ENCODE results near the gene FAM186B.
"Not testable (repeated sequence)": the region's sequence is repeated elsewhere in the genome, so short reads cannot be mapped to it uniquely, and the experiment has no call there.

Gene FAM186B

GRCh38 chr12:49605539-49605938, at the start of gene FAM186B:
Gene FAM186B (minus strand): TSS chr12:49605639. CDS start chr12:49605477, 162 bp downstream.
- not testable (repeated sequence) for DNase-seq (ENCODE audit: low spot score)

DNA sequence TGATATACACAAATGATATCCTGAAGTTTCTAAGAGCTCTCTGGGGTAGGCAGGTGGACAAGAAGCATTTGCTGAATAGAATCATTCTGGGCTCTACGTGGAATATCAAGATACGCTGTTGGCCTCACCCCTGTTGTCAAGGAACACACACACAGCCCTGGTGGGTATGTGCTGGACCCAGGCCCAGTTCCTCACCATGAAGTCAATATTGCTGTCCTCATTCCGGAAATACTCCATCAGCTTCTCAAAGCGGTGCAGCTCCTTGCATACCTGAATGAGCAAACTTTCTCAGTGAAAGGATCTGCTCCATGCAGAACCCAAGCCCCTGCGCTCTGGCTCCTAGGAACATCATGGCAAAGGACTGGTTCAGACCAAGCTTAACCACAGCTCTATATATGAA, 49.3 kb upstream of the FAM186B start:
- no peak for DNase-seq (ENCODE audit: low spot score)

DNA sequence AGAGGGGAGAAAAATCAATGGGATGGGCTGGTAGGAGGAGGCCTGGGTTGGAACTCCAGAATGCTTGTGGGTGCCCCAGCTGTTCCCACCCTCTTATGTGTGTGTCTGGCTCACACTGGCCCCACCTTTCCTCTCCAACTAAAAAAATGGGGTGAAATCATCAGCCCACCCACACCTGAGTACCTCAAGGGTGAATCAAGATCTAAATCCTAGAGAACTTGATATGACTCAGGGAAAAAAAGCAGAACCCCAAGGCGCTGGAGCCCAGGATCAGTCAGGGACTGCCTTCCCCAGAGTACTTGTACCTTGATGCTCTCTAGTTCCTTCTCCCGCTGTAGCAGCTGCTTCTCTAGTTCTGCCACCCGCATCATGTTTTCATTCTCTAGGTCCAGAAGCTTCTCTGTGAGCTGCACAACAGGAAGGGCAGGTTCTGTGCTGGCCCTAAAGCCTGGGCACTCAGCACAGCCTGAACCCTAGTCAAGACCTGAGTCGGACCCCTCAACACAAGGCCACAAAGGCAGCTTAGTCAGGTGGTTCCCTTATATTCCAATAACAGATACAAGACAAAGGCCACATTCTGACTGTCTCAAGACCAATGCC, 47.6 kb upstream of the FAM186B start:
- no peak for DNase-seq (ENCODE audit: low spot score)

GRCh38 chr12:49651855-49652254, 46.4 kb upstream of the FAM186B start:
- no peak for DNase-seq (ENCODE audit: low spot score)

GRCh38 chr12:49649892-49650291, 44.5 kb upstream of the FAM186B start:
- DNase-seq (ENCODE audit: low spot score), result no peak

- no peak for DNase-seq (ENCODE audit: low spot score)
Observed at GRCh38 chr12:49649445-49649844, 44.0 kb upstream of the FAM186B start.

DNA sequence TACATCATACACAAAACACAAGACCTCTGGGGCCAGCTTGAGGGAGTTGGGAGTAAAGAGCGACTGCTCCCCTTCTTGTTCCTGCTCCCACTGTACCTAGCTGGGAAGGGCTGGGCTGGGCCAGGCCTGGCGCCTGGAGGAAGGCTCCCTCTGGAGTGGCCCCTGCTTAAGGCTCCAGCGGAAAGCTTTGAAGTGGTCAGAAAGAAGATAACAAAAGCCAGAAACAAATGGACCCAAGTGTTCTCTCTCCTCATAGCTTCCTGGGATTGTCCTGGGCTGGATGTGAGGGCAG, 43.2 kb upstream of the FAM186B start:
- DNase-seq (ENCODE audit: low spot score), result no peak

GRCh38 chr12:49647827-49648711, 42.6 kb upstream of the FAM186B start:
- no peak for DNase-seq (ENCODE audit: low spot score)

DNA sequence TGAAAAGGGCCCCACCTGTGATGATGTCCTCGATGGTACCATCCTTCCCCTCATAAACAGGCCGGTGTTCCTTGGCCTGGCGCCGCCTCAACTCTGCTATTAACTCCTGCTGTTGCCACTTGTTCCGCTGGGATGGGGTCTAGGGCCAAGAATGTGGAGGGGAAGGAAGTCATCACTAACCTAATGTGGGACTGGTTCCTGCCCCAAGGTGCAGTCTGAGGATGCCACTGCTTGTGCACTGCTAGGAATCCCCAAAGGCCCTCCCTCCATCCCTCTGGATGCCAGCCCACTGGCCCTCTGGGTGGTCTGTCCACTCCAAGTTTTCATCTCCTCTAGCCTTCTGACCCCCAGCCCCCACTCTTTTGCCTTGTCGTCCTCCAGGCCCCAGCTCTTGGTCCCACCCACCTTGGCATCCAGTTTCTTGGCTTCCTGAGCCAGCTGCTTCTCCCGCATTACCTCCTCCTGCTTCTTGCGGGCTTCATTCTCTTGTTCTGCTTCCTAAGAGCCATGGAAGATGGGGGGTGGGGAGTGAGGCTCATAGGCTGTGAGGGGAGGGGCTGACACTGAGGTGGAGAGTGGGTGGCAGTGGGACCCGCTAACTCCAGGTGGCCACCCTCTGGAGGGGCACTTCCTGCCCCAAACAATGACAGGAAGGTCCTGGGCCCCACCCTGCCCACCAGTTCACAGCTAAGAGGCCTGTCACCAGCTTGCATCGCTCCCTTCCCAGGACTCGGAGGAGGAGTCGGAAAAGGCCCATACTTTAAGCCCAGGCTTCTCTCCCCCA, 41.6 kb upstream of the FAM186B start:
- no peak for DNase-seq (ENCODE audit: low spot score)

DNA sequence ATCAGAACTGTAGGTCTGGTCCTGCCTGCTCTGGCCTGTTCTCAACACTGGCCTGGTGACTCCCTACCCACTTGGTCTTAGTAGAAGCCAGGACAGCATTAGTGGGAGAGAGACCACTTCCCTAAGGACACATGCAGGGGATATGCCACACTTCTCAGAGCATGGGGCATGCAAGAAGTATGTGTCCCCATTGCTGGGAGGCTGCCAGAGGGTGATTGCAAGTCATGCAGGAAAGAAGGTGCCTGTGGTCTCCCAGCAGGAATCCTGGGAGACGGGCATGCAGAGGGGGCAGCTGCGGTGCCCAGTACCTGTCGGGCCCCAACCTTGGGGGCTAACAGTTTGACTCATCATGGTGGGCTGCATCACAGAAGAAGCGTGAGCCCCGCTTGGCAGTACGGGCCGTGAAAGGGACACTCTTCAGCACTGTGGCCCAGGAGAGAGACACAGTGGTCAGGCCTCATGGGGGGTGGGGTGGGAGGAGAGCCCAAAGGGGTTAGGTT, 40.9 kb upstream of the FAM186B start:
- DNase-seq (ENCODE audit: low spot score), result no peak

DNA sequence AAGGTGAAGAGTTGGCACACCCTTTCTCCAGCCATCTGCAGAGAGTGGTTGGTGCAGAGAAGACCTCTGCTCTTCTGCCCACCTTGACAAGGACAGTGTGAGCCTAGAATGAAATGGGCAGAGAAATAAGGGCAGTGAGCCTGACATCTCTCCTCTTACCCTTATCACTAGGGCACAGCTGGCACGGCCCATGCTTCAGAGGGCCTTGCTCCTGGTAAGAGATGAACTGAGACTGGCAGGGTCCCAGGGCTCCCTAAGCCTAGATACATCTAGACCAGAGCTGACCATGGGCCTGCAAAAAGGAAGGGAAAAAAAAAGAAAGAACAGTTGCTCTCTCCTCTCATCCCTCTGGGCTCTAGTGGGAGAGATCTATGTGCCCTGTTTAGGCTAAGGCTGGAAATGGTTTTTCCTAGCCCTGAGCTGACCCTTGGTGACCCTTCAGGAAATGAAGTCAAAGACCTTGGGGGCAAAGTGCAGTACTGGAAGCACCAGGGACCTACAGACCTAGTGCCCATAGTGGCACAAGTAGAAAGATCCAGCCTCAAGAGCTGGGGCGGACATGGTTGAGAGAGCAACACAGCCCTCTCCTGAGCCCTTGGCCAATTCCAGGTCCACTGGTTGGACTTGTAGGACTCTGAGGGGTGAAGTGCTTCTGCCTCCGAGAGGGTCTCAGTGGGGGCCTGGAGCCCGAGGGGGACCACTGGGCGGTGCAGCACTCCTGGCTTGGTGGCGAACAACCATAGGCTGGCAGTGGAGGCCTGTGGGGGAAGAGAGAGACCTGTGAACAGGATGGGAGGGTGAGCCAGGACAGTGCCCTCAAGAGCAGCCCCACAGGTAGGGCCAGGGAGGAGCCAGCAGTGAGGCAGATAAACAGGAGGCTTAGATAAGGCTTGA, 40.0 kb upstream of the FAM186B start:
- no peak for DNase-seq (ENCODE audit: low spot score)

GRCh38 chr12:49644620-49644994, 39.2 kb upstream of the FAM186B start:
- DNase-seq (ENCODE audit: low spot score), result peak; percentile 92

- DNase-seq (ENCODE audit: low spot score), result no peak
Observed at GRCh38 chr12:49643961-49644619, 38.7 kb upstream of the FAM186B start.

DNA sequence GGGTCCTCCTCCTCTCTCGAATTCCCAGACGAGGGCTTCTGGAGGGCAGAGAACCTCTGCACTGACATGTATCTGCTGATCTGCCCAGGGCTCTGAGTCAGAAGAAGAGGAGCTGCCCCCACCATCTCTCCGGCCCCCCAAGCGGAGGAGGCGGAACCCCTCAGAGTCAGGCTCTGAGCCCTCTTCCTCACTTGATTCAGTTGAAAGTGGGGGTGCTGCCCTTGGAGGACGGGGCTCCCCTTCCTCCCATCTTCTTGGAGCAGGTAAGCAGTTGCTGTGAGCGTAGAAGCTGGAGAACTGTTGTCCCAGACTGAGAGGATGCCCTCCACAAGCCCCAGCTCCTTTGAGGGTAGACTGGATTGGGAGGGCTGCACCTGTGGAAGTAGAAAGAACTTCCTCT, 37.7 kb upstream of the FAM186B start:
- no peak for DNase-seq (ENCODE audit: low spot score)

DNA sequence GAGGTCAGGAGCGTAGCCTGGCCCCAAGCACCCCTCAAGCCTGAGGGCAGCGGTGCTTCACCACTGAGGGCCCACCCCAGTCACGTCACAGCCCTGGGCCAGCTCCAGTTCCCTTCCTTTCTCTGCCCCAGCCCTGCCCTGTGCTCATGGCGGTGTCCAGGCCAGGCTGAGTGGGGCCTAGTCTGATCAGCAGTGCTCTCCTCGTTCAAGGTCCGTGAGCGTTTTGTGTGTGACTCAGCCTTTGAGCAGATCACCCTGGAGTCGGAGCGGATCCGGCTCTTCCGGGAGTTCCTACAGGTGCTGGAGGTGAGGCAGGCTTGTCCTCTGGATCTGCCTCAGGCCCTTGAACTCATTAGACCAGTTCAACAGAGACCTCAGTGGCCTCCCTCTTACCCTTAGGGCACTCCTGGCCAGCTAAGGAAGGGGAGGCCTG, 36.9 kb upstream of the FAM186B start:
- no peak for DNase-seq (ENCODE audit: low spot score)

DNA sequence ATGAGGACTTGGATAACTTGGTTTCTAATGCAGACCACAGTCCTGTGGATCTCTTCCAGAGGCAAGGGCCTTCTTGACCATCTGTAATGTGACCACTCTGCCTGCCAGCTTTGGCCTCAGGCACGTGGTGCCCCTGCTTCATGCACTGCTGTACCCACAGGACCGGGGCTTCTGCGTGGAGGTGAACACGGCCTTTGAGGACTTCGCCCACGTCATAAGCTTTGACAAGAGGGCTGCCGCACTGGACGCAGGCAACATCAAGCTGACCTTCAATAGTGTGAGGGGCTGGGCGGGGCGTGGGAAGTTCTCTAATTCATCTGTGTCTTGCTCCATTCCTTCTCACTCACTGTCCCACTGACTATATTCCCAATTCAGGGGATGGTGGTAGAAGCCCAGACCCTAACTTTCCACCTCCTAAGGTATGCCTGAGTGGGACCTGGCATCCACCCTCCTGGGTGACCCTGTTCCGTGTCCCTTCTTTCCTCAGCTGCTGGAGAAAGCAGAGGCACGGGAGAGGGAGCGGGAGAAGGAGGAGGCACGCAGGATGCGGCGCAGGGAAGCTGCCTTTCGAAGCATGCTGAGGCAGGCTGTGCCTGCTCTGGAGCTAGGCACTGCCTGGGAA, 36.4 kb upstream of the FAM186B start:
- DNase-seq (ENCODE audit: low spot score), result no peak

DNA sequence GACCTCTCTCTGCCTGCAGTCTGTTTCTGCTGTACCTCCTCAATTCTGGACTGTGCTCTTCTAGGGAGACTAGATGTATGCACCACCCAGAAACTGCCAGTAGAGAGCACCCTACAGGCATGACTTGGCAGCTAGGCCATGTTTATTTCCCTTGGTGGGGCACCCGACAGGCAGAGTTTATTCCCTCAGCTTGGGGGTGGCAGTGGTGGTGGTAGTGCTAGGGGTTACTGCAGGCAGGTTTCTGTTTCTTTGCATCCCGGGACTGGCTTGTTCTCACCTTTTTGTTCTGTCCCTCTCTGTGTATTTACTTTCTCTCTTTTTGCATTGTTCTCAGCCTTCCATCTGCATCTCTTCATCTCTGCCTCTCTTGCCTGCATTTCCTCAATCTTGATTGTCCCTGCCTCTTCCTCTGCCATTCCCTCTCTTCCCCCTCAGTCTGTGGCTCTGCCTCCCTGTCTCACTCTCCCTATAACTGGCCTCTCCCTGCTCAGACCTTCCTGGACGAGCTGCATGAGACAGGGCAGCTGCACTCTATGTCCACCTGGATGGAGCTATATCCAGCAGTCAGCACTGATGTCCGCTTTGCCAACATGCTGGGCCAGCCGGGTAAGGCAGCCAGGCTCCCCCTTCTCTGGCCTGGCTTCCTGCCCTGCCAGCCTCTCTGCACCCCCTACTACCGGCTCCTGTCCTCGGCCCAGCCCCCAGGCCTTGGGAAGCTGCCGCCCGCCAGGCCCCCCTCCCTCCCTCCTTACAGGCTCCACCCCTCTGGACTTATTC, 31.7 kb upstream of the FAM186B start:
- peak; percentile 88 for DNase-seq (ENCODE audit: low spot score)

DNA sequence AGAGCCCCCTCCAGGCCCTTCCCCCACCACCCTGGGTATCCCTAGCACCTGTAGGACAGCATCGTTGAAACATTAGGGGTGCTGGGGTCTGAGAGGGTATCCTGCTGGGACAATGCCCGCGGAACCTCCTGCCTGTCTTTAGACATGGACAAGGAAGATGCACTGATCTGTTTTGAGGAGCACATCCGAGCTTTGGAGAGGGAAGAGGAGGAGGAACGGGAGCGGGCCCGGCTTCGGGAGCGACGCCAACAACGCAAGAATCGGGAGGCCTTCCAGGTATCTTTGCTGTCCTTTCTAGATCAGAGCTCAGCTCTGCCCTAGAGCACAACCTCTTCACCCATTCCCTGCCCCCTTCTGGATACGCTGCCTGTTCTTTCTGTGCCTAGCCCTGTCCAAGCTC, 31.1 kb upstream of the FAM186B start:
- no peak for DNase-seq (ENCODE audit: low spot score)

GRCh38 chr12:49635656-49636055, 30.2 kb upstream of the FAM186B start:
- no peak for DNase-seq (ENCODE audit: low spot score)

DNA sequence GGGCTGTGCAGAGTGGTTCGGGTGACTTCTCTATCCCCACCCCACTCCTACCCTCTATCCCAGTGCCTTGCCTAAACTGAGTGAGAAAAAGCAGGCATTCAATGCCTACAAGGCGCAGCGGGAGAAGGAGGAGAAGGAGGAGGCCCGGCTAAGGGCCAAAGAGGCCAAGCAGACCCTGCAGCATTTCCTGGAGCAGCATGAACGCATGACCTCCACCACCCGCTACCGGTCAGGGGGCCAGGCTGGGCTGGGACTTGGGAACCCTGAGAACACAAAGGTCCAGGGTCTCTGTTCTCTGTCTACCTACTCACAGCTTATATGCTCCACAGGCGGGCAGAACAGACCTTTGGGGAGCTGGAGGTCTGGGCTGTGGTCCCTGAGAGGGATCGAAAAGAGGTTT, 29.6 kb upstream of the FAM186B start:
- no peak for DNase-seq (ENCODE audit: low spot score)

All from Ammon's horn (tissue), 1 donor.